Heart left ventricle (tissue), 16 donors: ENCODE measurements around the gene LDLRAD2. TPM values are rescaled to one million over a fixed set of nuclear protein-coding genes. Genes with fewer than 3 reads are reported as not detected.

Experiments
- ATAC-seq, 4 donors: fragments of 200-7000 bp; cut with Tn5 transposase; one replicate each; pipeline ENCODE4 v1.9.1; 2020 to 2022; ENCODE audit warnings: moderate library complexity in 4 of 4, mild to moderate bottlenecking in 3 of 4, moderate number of reproducible peaks in 1 of 4
- DNase-seq, 5 donors: peaks; one replicate each; pipeline ENCODE4 v3.0.0-alpha.2; 2020
- H3K27ac ChIP-seq, 12 donors: fragments of 200-600 bp; sonication (generic) in 4 of 12; one replicate each; pipeline versions ENCODE4 v1.5.0 to v1.8.0; 2016 to 2022; ENCODE audit warnings: mild to moderate bottlenecking in 2 of 12
- H3K27me3 ChIP-seq, 9 donors: fragments of 200-600 bp; sonication (generic) in 2 of 9; one replicate each; pipeline versions ENCODE4 v1.5.1 to v1.8.0; 2016 to 2022; ENCODE audit warnings: mild to moderate bottlenecking in 3 of 9
- H3K36me3 ChIP-seq, 9 donors: fragments of 200-600 bp; sonication (generic) in 2 of 9; one replicate each; pipeline versions ENCODE4 v1.5.0 to v1.8.0; 2018 to 2022; ENCODE audit warnings: mild to moderate bottlenecking in 2 of 9
- H3K4me1 ChIP-seq, 12 donors: fragments of 200-600 bp; sonication (generic) in 4 of 12; one replicate each; pipeline versions ENCODE4 v1.5.0 to v1.8.0; 2016 to 2022; ENCODE audit warnings: mild to moderate bottlenecking in 3 of 12
- H3K4me3 ChIP-seq, 12 donors: fragments of 200-600 bp; sonication (generic) in 4 of 12; one replicate each; pipeline versions ENCODE4 v1.5.0 to v1.8.0; 2017 to 2022; ENCODE audit warnings: mild to moderate bottlenecking in 9 of 12, moderate library complexity in 4 of 12
- H3K9me3 ChIP-seq, 12 donors: fragments of 200-600 bp; sonication (generic) in 4 of 12; one replicate each; pipeline versions ENCODE4 v1.5.0 to v1.8.0; 2016 to 2022; ENCODE audit warnings: mild to moderate bottlenecking in 1 of 12
- CTCF ChIP-seq, 12 donors: fragments of 200-600 bp; sonication (generic) in 4 of 12; IDR thresholded peaks; one replicate each; pipeline versions ENCODE4 v1.5.0 to v1.8.0; 2018 to 2022; ENCODE audit warnings: antibody characterized with exemption in 12 of 12, mild to moderate bottlenecking in 5 of 12
- POLR2A ChIP-seq, 2 donors: fragments of 450-650 bp; IDR thresholded peaks; one replicate each; pipeline ENCODE4 v1.6.1; 2017; ENCODE audit warnings: antibody characterized with exemption in 2 of 2, mild to moderate bottlenecking in 2 of 2, moderate library complexity in 2 of 2
- WGBS, 4 donors: extraction: QIAGEN DNeasy Blood & Tissue Kit in 2 of 4; methylation state at CpG; one replicate each; pipeline versions ENCODE4 v1.1.5 to v1.1.7; 2013 to 2018; 5-methylcytosine and 5-hydroxymethylcytosine counted together
- intact Hi-C, 10 donors: fragments of 100-400 bp; cut with DNase I; formaldehyde crosslinking; loops; one replicate each; pipeline versions ENCODE4 v1.11.1 to v1.14.2; 2022
- polyA plus RNA-seq, 2 donors: library from polyadenylated mRNA; stranded (reverse); fragments of 200-250 nt; gene quantifications; one replicate each; pipeline ENCODE4 v1.2.3, GENCODE V29; 2013
- total RNA-seq, 9 donors: library from RNA; depleted of rRNA in 2 of 9; stranded (reverse); fragments of >200 nt in 2 of 9; fragmentation: NEBNext Ultra II Directional in 3 of 9; extraction: Animal tissue kit (Norgen Biotek cat#: 25700) in 3 of 9; gene quantifications; one replicate each; pipeline versions ENCODE4 v1.1.0 to v1.2.4, GENCODE V29; 2016 to 2023
- donor health status: ischemic (EF 13 %, LVEDD 7.1; RV severe dilation, severe dysfunction).
- donor health status: healthy with polysubstance abuse.
- donor health status: DM: no; HTN: yes; CAD: no.
- donor health status: DM: no; HTN: no; CAD: no.
- donor health status: ischemic (EF 25% LVEDD 6.9; RV normal size, moderate dysfunction).
- donor health status: ischemic (EF 25% LVEDD 5.7; RV mildly dilated, moderate dysfunction).
- donor health status: healthy.
- donor health status: DM: yes; HTN: yes; CAD: no.
- donor health status: ischemic (EF 35%, LVEDD 5.7; RV mildly dilated, moderate dysfunction).
- donor health status: nonischemic (EF 11% LVEDD 7.7; RV severe dilation, severe dysfunction).
- donor health status: DM: yes; HTN: yes; CAD: no.
- donor health status: PGD.
- donor health status: ischemic (EF 29% LVEDD 5.4; RV normal size, mild dysfunction).
- donor health status: nonischemic (EF 23%, LVEDD 6.1; RV moderate dilation, normal function).

Gene LDLRAD2
- total and polyA plus RNA-seq, 11 donors, result 0.08 to 4.0 (median 0.33) TPM; not detected in 8

- peaks cover 0 to 10% (median 0%) of the 10 kb centered on the region in 12 donors for H3K9me3 ChIP-seq
- ATAC-seq, result no peak
- DNase-seq, result no peak
- H3K4me1 ChIP-seq, result peaks cover 0 to 46% (median 25%) of the 10 kb centered on the region in 12 donors
- intact Hi-C loops, result no loop called here
- no peak for TF ChIP-seq CTCF (IDR thresholded peaks at IDR 0.05)
- TF ChIP-seq POLR2A (IDR thresholded peaks at IDR 0.05), result no peak
- 94 to 99% (median 96%) methylated on average over 2 of the region's 2 CpGs for WGBS, 4 donors
- no peak overlapping the region for H3K4me3 ChIP-seq
- H3K27ac ChIP-seq, result no peak overlapping the region
- H3K27me3 ChIP-seq, result no peaks in the 10 kb centered on the region
- H3K36me3 ChIP-seq, result peaks cover 0 to 3% (median 0%) of the 10 kb centered on the region in 9 donors
Measured at GRCh38 chr1:21778405-21778727, 33.7 kb upstream of the LDLRAD2 start.

- 80 to 86% (median 82%) methylated on average over 12 of the region's 12 CpGs for WGBS, 4 donors
- TF ChIP-seq POLR2A (IDR thresholded peaks at IDR 0.05) (no peak), CTCF (IDR thresholded peaks at IDR 0.05) (no peak)
- Histone ChIP-seq H3K4me1 (peaks cover 0 to 43% (median 27%) of the 10 kb centered on the region in 12 donors), H3K4me3 (peak overlapping the region in 1 of 12 donors; percentile 6), H3K9me3 (peaks cover 0 to 10% (median 0%) of the 10 kb centered on the region in 12 donors), H3K27ac (peak overlapping the region in 1 of 12 donors; percentile 44), H3K36me3 (peaks cover 0 to 3% (median 0%) of the 10 kb centered on the region in 9 donors), H3K27me3 (no peaks in the 10 kb centered on the region)
- ATAC-seq, result no peak
- intact Hi-C loops, result loop anchor here in 1 of 10 donors (1.0 kb wide), 1 partner anchor 14 kb away; no protein-coding TSS in a partner anchor
- no peak for DNase-seq
Measured at GRCh38 chr1:21779613-21780521, 32.2 kb upstream of the LDLRAD2 start.

- 1 to 2% (median 1%) methylated on average over 17 of the region's 17 CpGs for WGBS, 4 donors
- Histone ChIP-seq H3K27me3 (no peaks in the 10 kb centered on the region), H3K4me1 (peaks cover 0 to 35% (median 21%) of the 10 kb centered on the region in 12 donors), H3K4me3 (peak overlapping the region; percentile 66 to 100 (median 96)), H3K9me3 (peaks cover 0 to 10% (median 0%) of the 10 kb centered on the region in 12 donors), H3K36me3 (no peaks in the 10 kb centered on the region), H3K27ac (peak overlapping the region in 11 of 12 donors; percentile 98 to 100 (median 100))
- intact Hi-C loops, result no loop called here
- ATAC-seq, result no peak
- TF ChIP-seq POLR2A (IDR thresholded peaks at IDR 0.05), result no peak
- no peak for TF ChIP-seq CTCF (IDR thresholded peaks at IDR 0.05)
- no peak for DNase-seq
Measured at GRCh38 chr1:21781815-21782348, 30.2 kb upstream of the LDLRAD2 start.

GRCh38 chr1:21782349-21782867 is 29.7 kb upstream of the LDLRAD2 start:
- peak overlapping the region; percentile 66 to 100 (median 96) for H3K4me3 ChIP-seq
- WGBS, 4 donors, result 0 to 1% (median 1%) methylated on average over 29 to 37 of the region's 37 CpGs
- peak overlapping the region in 11 of 12 donors; percentile 98 to 100 (median 100) for H3K27ac ChIP-seq
- DNase-seq (peak in 3 of 5 donors; percentile 26 to 55 (median 49)), ATAC-seq (peak in 3 of 4 donors; percentile 8 to 41 (median 37))
- intact Hi-C loops, result no loop called here
- TF ChIP-seq POLR2A (IDR thresholded peaks at IDR 0.05) (no peak), CTCF (IDR thresholded peaks at IDR 0.05) (peak in 7 of 12 donors; percentile 11 to 49 (median 24))
- no peaks in the 10 kb centered on the region for H3K36me3 ChIP-seq
- peaks cover 0 to 35% (median 21%) of the 10 kb centered on the region in 12 donors for H3K4me1 ChIP-seq
- H3K27me3 ChIP-seq, result no peaks in the 10 kb centered on the region
- H3K9me3 ChIP-seq, result peaks cover 0 to 9% (median 0%) of the 10 kb centered on the region in 12 donors
